A673 (cell line): Measurements from ENCODE around the gene ABCB4.
"Not testable (repeated sequence)": the region's sequence is repeated elsewhere in the genome, so short reads cannot be mapped to it uniquely, and the experiment has no call there.

Experiments used
- EZH2 ChIP-seq: fragments of 200-600 bp; sonication (generic); IDR thresholded peaks from 2 replicates; pipeline ENCODE4 v1.6.1; 2017; ENCODE audit warnings: borderline replicate concordance, low read depth, mild to moderate bottlenecking, mixed read lengths, antibody characterized with exemption, low read length; ENCODE audit not compliant: poor library complexity, severe bottlenecking
- TF ChIP-seq, protein P1 (sequence below): fragments of 300-800, 200-600 bp; sonication (generic); conservative IDR thresholded peaks from 2 replicates; pipeline ENCODE4 v1.5.1; 2017; ENCODE audit warnings: low read depth, mild to moderate bottlenecking, antibody characterized with exemption, low read length, moderate library complexity, mixed read lengths

DNA sequence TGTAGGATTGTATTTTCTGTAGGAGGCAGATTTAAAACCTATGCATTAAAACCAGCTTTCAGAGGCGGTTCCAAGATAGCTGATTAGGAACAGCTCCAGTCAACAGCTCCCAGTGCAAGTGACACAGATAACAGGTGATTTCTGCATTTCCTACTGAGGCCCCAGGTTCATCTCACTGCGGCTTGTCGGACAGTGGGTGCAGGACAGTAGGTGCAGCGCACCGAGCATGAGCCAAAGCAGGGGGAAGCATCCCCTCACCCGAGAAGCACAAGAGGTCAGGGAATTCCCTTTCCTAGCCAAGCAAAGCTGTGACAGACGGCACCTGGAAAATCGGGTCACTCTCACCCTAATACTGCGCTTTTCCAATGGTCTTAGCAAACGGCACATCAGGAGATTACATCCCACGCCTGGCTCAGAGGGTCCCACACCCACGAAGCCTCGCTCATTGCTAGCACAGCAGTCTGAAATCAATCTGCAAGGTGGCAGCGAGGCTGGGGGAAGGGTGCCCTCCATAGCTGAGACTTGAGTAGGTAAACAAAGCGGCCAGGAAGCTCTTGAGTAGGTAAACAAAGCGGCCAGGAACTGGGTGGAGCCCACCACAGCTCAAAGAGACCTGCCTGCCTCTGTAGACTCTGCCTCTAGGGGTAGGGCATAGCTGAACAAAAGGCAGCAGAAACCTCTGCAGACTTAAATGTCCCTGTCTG, 10.5 kb downstream of the ABCB4 start:
- not testable (repeated sequence) for TF ChIP-seq EZH2
- TF ChIP-seq, protein P1, sequence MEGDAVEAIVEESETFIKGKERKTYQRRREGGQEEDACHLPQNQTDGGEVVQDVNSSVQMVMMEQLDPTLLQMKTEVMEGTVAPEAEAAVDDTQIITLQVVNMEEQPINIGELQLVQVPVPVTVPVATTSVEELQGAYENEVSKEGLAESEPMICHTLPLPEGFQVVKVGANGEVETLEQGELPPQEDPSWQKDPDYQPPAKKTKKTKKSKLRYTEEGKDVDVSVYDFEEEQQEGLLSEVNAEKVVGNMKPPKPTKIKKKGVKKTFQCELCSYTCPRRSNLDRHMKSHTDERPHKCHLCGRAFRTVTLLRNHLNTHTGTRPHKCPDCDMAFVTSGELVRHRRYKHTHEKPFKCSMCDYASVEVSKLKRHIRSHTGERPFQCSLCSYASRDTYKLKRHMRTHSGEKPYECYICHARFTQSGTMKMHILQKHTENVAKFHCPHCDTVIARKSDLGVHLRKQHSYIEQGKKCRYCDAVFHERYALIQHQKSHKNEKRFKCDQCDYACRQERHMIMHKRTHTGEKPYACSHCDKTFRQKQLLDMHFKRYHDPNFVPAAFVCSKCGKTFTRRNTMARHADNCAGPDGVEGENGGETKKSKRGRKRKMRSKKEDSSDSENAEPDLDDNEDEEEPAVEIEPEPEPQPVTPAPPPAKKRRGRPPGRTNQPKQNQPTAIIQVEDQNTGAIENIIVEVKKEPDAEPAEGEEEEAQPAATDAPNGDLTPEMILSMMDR: not testable (repeated sequence)
